Coronary artery (tissue), 2 donors: Measurements from ENCODE around the gene GRSF1.
"Not testable (repeated sequence)": the region's sequence is repeated elsewhere in the genome, so short reads cannot be mapped to it uniquely, and the experiment has no call there.

Experiments used
- DNase-seq: peaks from one replicate; pipeline ENCODE4 v3.0.0-alpha.2; 2017; ENCODE audit warnings: low spot score
- H3K27ac ChIP-seq, 2 donors: fragments of 200-600 bp; sonication (generic); one replicate each; pipeline ENCODE4 v1.5.1; 2016 to 2019
- H3K4me3 ChIP-seq: fragments of 200-600 bp; sonication (generic); 2 replicates; pipeline ENCODE4 v1.5.1; 2016; ENCODE audit warnings: mild to moderate bottlenecking, moderate library complexity
- TF ChIP-seq, protein P1 (sequence below): fragments of 200-600 bp; sonication (generic); IDR thresholded peaks from one replicate; pipeline ENCODE4 v1.5.1; 2019; ENCODE audit warnings: antibody characterized with exemption

Gene GRSF1

GRCh38 chr4:70783096-70783495 lies 56.6 kb downstream of the GRSF1 start:
- H3K4me3 ChIP-seq = no peak overlapping the region

GRCh38 chr4:70778888-70779422 lies 60.7 kb downstream of the GRSF1 start:
- DNase-seq = no peak
- Histone ChIP-seq H3K4me3 (no peak overlapping the region), H3K27ac (no peak overlapping the region)
- TF ChIP-seq, protein P1, sequence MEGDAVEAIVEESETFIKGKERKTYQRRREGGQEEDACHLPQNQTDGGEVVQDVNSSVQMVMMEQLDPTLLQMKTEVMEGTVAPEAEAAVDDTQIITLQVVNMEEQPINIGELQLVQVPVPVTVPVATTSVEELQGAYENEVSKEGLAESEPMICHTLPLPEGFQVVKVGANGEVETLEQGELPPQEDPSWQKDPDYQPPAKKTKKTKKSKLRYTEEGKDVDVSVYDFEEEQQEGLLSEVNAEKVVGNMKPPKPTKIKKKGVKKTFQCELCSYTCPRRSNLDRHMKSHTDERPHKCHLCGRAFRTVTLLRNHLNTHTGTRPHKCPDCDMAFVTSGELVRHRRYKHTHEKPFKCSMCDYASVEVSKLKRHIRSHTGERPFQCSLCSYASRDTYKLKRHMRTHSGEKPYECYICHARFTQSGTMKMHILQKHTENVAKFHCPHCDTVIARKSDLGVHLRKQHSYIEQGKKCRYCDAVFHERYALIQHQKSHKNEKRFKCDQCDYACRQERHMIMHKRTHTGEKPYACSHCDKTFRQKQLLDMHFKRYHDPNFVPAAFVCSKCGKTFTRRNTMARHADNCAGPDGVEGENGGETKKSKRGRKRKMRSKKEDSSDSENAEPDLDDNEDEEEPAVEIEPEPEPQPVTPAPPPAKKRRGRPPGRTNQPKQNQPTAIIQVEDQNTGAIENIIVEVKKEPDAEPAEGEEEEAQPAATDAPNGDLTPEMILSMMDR = no peak

More at GRCh38 chr4:70783096-70783495, 56.6 kb downstream of the GRSF1 start:
- no peak for DNase-seq
- TF ChIP-seq, protein P1 = no peak
- H3K27ac ChIP-seq = no peak overlapping the region

- Histone ChIP-seq H3K27ac (no peak overlapping the region), H3K4me3 (no peak overlapping the region)
- TF ChIP-seq, protein P1 = no peak
- DNase-seq = no peak
Observed at GRCh38 chr4:70772929-70773555, 66.6 kb downstream of the GRSF1 start.

DNA sequence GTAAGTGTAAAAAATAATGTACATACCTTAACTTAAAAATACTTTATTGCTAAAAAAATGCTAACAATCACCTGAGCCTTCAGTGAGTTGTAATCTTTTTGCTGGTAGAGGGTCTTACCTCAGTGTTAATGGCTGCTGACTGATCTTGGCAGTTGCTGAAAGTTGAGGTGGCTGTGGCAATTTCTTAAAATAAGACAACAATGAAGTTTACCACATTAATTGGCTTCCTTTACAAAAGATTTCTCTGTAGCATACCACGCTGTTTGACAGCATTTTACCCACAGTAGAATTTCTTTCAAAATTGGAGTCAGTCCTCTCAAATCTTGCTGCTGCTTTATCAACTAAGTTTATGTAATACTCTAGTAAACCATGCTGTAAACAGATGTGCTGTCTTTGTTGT lies 70.3 kb downstream of the GRSF1 start:
- DNase-seq, H3K4me3 ChIP-seq, H3K27ac ChIP-seq: not testable (repeated sequence)

GRCh38 chr4:70768301-70768948 lies 71.3 kb downstream of the GRSF1 start:
- Histone ChIP-seq H3K4me3 (no peak overlapping the region), H3K27ac (no peak overlapping the region)
- DNase-seq = no peak
- TF ChIP-seq, protein P1 = no peak
